Spleen (tissue), 7 donors: ENCODE data around the gene GOLGA8T.
"Not testable (repeated sequence)": the region's sequence is repeated elsewhere in the genome, so short reads cannot be mapped to it uniquely, and the experiment has no call there.

Experiments used
- POLR2AphosphoS5 ChIP-seq, 3 donors: sonication (generic); formaldehyde crosslinking; IDR thresholded peaks; one replicate each; pipeline ENCODE4 v1.5.1; 2017; ENCODE audit warnings: antibody characterized with exemption in 3 of 3
- TF ChIP-seq, protein P1 (sequence below), 11 experiments: fragments of 200-600 bp in 7 of 11; fragments of 450-650 bp in 4 of 11; sonication (generic) in 4 of 11; IDR thresholded peaks in 8 of 11; conservative IDR thresholded peaks in 3 of 11; 1 replicate in 7 of 11; 2 replicates in 4 of 11; pipeline versions ENCODE4 v1.4.0 to v1.8.0; 2016 to 2021; ENCODE audit warnings: antibody characterized with exemption in 11 of 11, inconsistent platforms in 4 of 11, mild to moderate bottlenecking in 1 of 11
- donor health status: DM: no; HTN: no; CAD: no; lungs with moderate emphysema.
- donor health status: DM: no; HTN: no; CAD: no.
- donor health status: DM: no; HTN: no; CAD: no.

DNA sequence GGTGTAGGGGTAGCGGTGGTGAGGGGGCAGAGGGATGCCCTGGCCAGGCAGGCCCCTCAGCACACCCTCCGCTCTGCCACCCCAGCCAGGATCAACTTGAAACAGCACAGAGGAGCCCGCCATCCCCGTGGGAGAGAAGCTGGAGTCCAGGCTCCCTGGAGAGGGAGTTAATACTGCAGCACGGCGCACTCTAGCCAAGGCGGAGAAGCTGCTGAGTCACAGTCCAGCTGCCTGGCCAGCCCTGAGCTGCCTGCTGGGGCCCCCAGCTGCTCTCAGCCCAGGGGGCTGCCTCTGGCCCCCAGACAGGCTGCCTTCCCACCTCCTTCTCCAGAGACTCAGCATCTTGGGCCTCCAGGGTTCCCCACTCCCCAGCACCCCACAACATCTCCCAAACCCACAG lies 36.6 kb downstream of the GOLGA8T start:
- TF ChIP-seq POLR2AphosphoS5 (IDR thresholded peaks at IDR 0.05): not testable (repeated sequence)
- TF ChIP-seq, protein P1, sequence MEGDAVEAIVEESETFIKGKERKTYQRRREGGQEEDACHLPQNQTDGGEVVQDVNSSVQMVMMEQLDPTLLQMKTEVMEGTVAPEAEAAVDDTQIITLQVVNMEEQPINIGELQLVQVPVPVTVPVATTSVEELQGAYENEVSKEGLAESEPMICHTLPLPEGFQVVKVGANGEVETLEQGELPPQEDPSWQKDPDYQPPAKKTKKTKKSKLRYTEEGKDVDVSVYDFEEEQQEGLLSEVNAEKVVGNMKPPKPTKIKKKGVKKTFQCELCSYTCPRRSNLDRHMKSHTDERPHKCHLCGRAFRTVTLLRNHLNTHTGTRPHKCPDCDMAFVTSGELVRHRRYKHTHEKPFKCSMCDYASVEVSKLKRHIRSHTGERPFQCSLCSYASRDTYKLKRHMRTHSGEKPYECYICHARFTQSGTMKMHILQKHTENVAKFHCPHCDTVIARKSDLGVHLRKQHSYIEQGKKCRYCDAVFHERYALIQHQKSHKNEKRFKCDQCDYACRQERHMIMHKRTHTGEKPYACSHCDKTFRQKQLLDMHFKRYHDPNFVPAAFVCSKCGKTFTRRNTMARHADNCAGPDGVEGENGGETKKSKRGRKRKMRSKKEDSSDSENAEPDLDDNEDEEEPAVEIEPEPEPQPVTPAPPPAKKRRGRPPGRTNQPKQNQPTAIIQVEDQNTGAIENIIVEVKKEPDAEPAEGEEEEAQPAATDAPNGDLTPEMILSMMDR (IDR thresholded peaks at IDR 0.05 in 8 of 11, conservative IDR thresholded peaks at IDR 0.05 in 3 of 11): not testable (repeated sequence)
